ENCODE data around the gene SFR1.

SFR1 gene

DNA sequence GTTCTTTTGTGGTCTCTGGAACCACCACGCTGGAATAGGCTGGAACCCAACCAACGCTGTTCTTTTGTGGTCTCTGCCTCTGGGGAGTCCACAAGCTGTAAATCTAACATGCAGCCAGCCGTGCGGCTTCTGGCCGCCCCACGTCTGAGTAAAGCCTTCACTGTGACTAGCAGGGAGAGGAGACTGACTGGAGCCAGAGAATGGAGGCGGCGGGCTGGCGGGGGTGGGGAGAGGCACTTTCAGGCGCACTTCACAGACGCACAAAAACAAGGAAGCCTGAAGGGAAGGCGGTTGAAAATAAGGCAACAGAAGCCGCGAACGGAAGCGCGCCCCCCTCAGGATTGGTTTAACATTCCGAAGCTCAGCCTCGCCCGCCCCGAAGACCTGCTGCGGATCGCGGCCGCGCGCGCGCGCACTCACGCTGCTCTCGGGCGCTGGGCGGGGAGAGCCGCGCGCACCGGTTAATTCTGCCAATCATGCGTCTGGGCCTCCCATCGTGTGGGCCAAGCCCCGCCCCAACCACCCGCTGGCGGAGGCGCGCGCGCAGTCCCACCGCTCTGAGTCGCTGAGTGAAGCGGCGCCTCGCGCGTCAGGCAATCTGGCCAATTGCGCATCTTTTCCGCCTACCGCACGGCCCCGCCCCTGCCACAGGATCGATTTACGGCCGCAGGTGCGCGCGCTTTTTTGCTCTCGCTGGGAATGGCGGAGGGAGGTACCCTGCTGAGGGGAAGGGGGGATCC lies at the start of gene SFR1:
TSS of gene SFR1 (plus strand) at position 687 of the 740 bp plus-strand sequence. CDS start at position 700, 13 bp downstream.
- peak; percentile 92 for DNase-seq

GRCh38 chr10:104072786-104073185 lies 49.2 kb upstream of the SFR1 start:
- DNase-seq: no peak

DNA sequence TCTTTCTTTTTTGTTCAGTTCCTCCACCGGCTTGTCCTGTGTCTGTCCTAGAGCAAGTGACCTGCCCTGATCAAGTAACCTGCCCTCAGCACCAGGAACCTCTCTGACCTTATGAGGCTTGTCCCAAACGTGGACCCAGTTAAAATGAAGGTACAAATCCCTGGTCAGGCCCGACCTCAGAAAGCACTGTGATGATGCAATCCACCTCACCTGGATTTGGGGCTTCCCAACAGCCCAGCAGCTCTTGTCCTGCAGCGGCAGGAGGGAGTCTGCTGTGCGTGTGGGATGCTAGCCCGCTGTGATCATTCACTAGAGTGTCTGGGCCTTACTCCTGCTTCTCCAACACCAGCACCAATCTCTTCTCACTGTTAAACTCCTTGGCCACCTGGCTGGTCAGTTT lies 47.5 kb upstream of the SFR1 start:
- no peak for DNase-seq

DNA sequence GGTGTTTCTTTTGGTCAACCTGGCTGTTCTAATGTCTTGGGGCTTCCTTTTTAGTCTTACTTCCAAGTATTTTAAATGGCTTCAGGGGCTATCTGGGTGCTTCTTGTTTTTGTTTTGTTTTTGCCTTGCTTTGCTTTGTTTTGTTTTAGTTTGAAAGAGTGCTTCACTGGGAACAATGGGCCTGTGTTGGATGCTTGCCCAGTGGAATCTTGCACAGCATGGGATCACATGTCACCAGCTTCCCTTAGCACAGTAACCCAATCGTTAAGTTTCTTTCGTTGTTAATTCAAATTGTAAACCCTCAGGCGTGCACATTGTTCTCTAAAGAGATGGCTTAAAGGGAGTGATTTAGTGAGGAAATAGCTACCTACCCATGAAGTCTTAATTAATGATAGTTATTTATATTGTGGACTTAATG lies 45.2 kb upstream of the SFR1 start:
- DNase-seq: no peak

- no peak for DNase-seq
Observed at GRCh38 chr10:104077247-104077646, 44.7 kb upstream of the SFR1 start.

GRCh38 chr10:104077663-104078151 lies 44.3 kb upstream of the SFR1 start:
- no peak for DNase-seq

DNA sequence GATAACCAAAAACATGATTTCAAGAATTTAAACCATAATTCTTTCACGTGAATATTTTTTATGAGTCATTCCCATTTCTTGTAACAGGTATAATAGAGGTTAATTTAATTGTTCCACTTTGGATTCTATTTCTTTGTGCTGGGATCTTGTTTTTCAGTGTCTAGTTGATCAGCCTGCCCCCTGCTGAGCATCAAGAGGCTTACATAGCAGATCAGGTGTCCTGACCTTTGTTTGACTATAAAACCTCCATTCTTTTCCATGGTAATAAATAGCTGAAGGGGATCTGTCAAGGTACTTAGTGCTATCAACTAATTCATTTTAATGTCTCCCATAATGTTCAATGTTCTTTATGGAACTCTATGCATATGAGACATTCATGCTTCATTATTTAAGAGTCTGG lies 41.2 kb upstream of the SFR1 start:
- no peak for DNase-seq

- DNase-seq: no peak
Observed at GRCh38 chr10:104081998-104082397, 40.0 kb upstream of the SFR1 start.

DNA sequence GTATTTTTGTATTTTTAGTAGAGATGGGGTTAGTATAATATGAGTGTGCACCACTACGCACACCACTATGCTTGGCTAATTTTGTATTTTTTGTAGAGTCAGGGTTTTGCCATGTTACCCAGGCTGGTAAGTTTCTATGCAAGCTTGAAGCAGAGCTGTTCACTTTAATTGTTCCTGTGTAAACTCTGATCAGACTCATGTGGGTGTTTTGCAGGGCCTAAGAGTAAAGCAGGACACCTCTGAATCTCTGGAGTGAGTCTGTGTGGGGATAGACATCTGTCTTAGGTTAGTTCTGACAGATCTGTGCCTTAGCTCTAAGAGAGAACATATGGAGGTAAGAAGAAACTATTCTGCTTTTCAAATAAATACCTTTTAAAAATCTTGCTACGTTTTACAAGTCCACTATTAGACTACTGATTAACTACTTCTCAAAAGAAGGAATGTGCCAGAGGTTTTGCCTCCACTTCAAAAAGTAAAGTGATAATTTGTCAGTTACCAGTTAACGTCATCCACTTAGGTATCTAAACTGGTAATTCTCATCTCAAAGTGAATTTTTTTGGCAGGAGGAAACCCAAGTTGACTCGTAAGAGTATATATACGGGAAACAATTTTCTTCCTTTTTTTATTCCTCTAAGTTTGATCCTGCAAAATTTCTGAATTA lies 37.4 kb upstream of the SFR1 start:
- no peak for DNase-seq

DNA sequence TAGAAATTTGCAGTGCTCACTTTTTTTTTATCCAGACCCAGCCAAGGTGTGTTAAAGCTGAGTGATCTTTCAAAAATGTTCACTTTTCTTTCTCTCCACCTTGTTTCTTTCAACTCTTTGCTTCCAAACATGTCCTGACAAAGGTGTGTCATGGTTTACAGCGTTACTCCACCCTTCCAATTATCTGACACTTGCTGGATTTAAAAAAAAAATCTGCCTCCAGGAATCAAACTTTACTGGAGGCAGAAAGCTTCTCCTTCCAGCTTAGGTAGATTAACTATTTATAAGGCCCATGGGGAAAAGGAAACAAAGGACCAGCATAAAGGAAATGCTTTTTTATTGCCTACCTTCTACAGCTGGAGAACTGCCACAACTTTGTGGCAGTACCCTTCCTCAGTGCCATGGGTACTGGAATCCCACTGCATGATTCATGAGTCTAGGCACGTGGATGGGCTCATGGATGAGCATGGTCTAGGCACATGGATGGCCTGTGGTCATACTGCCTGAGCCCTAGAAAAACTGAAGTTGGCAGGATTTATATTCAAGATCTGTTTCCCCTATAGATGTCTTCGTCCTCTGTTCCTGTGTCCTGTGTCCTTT lies 36.1 kb upstream of the SFR1 start, which contains the start of gene COL17A1:
TSS of gene COL17A1 (minus strand) at position 80 of the 600 bp plus-strand sequence. CDS start 5,207 bp downstream, outside the sequence.
- DNase-seq: no peak

DNA sequence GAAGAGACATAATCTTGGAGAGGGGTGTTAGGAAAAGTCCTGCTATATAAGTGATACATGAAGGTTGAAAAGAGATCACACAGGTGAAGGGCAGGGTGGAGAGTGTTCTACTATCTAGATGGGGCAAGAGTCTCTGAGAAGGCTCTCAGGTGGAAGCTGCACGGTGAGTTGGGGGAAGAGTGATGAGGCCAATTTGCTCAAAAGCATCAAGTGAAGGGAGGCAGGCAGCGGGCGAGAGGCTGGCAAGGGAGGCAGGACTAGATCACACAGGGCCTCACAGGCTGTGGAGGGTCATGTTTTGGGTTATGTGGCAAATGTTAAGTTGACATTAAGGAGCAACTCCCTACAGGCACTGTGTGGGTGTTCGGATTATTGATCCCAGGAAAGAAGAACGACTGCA lies 33.7 kb upstream of the SFR1 start:
- DNase-seq: no peak

- DNase-seq: no peak
Observed at GRCh38 chr10:104089621-104090020, 32.4 kb upstream of the SFR1 start.

GRCh38 chr10:104090611-104091010 lies 31.4 kb upstream of the SFR1 start:
- no peak for DNase-seq

DNA sequence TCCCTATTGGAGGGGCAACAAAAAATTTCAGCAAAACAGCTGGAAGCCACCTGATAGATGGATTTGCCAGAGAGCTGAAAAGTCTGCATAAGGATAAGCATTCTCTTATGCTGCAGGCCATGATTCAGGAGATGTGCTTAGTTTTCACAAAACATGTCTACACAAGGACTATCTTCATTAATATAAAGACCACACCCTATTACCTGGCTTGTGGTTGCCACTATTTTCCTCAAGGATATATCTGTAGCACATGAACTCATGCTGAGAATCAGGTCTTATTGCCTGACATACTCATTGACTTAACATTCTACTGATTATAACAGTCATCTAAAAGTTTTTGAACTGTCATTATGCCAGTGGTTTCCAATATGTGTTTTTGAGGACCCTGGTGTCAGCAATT lies 29.2 kb upstream of the SFR1 start:
- no peak for DNase-seq

- DNase-seq: no peak
Observed at GRCh38 chr10:104096692-104097091, 25.3 kb upstream of the SFR1 start.

- DNase-seq: no peak
Observed at GRCh38 chr10:104098358-104098925, 23.5 kb upstream of the SFR1 start.

DNA sequence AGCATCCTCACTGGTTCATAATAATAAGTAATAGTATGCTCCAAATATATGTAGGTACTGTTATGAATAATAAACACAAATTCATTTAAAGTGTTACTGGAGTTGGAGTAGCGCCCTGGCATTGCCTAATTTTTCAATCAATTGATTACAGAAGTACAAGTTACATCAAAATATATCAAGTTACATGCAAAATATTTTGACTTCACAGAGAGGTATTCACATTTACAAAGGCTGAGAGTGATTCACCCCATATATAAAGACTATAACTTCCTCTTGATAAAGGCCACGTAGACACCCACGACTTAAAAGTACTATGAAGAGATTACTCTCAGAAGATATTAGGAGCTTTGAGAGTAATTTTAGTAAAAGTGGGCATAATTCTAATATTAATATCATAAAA lies 22.7 kb upstream of the SFR1 start:
- no peak for DNase-seq

DNA sequence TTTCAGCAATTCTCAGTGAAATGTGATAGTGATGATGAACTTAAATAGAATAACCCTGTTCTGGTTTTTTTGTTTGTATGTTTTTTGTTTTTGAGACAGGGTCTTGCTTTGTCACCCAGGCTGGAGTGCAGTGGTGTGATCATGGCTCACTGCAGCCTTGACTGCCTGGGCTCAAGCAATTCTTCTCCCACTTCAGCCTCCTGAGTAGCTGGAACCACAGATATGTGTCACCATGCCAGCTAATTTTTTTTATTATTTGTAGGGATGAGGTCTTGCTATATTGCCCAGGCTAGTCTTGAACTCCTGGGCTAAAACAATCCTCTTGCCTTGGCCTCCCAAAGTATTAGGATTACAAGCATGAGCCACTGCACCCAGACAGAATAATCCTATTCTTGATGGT lies 22.0 kb upstream of the SFR1 start:
- DNase-seq: no peak

DNA sequence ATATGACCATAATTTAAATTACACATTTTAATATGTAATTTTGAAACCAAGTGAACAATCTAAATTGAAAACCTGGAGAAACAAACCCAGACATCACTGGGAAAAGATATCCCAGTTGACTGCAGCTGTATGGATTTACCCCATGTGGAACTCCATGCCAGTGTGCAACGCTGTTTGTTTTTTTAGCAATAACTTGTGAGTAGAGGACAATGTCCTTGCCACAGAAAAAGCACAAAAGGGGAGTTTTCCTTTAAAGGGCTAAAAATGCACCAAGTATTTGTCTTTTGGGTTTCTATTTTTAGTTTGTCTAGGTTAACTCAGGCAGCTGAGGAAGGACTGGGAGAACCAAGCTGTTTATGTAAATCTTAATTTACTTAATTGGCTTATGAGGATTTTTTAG lies 21.2 kb upstream of the SFR1 start:
- DNase-seq: no peak

GRCh38 chr10:104101902-104102301 lies 20.1 kb upstream of the SFR1 start:
- DNase-seq: no peak

GRCh38 chr10:104103956-104104355 lies 18.0 kb upstream of the SFR1 start:
- DNase-seq: no peak

DNA sequence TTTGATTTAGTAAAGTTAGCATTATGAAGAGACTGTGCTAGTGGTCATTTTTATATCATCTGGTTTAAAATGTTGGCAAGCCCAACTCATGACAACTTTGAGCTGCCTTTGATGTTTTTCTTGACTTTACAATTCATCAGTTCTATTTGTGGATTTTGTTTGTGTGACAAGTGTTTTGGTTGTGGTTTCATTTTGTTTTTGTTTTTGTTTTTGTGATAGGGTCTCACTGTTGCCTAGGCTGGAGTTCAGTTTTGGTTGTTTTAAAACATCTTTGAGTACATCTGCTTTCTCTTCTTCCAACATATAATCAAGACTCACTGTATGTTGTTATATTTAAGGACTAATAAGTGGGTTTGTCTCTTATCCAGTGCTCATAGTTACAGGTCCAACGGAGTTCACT lies 17.6 kb upstream of the SFR1 start:
- no peak for DNase-seq

DNA sequence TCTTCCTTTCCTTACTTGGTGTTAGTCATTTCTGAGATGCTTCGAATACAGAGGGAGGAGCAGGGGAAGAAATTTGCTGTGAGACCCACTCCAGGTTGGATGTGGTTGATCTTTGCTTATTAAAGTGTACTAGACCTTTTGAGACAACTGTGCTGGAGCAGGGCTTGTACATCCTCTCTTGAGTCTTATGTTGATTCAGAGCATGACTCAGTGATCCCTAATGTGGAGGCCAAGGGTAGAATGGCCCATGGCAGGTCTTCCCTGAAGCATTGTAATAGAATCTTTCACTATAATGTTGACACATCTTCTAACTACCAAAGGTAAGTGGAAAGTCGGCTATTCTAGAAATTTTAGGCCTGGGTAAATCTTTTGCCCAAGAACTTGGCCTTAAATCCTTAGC lies 17.0 kb upstream of the SFR1 start:
- no peak for DNase-seq

Data from GOT3 (cell line).